IMR-90 (cell line): Measurements from ENCODE around the gene TWIST2. TPM values are rescaled to one million over a fixed set of nuclear protein-coding genes. Genes with fewer than 3 reads are reported as not detected.

ENCODE experiments used
- ATAC-seq: fragments of 200-7000 bp; cut with Tn5 transposase; 2 replicates; pipeline ENCODE4 v1.9.1; 2020; ENCODE audit warnings: low read depth, mild to moderate bottlenecking, moderate library complexity
- BruUV-seq: library from RNA; stranded (reverse); fragments of 400-500 nt; replicated peaks from 2 replicates; lab custom pipeline; 2021; lab: Mats Ljungman, UMichigan
- CTCF ChIA-PET: fragments of 300-600 bp; formaldehyde crosslinking; extraction: SDS; loops from one replicate; lab custom pipeline; 2021; ENCODE audit warnings: antibody characterized with exemption; lab: Yijun Ruan, JAX
- POLR2A ChIA-PET: fragments of 300-600 bp; sonication (Branson Sonifier 250); formaldehyde crosslinking; loops from one replicate; lab custom pipeline; 2022; ENCODE audit warnings: antibody characterized with exemption; ENCODE audit not compliant: unreplicated experiment; lab: Charles Lee
- DNase-seq: peaks from one replicate; pipeline ENCODE4 v3.0.0; 2013
- H2AFZ ChIP-seq: replicated peaks from 2 replicates; pipeline ENCODE3; 2013; ENCODE audit warnings: low read length, mild to moderate bottlenecking; ENCODE audit not compliant: poor library complexity
- H2AK5ac ChIP-seq: 2 replicates; pipeline ENCODE4 v1.6.1; 2013; ENCODE audit warnings: low read depth, low read length, inconsistent platforms
- H2AK9ac ChIP-seq: replicated peaks from 2 replicates; pipeline ENCODE3; 2013; ENCODE audit warnings: mild to moderate bottlenecking, low read depth, low read length, moderate library complexity; ENCODE audit not compliant: poor library complexity
- H2BK120ac ChIP-seq: 2 replicates; pipeline ENCODE4 v1.6.1; 2013; ENCODE audit warnings: low read depth, low read length, inconsistent platforms
- H2BK15ac ChIP-seq: 3 replicates; pipeline ENCODE4 v1.6.1; 2013; ENCODE audit warnings: low read depth, low read length, inconsistent platforms
- H2BK20ac ChIP-seq: 2 replicates; pipeline ENCODE4 v1.6.1; 2013; ENCODE audit warnings: low read depth, mild to moderate bottlenecking, inconsistent platforms, low read length, moderate library complexity
- H2BK5ac ChIP-seq: 2 replicates; pipeline ENCODE4 v1.6.1; 2013; ENCODE audit warnings: mild to moderate bottlenecking, low read depth, low read length, inconsistent platforms; ENCODE audit not compliant: poor library complexity, severe bottlenecking
- H3K14ac ChIP-seq: replicated peaks from 2 replicates; pipeline ENCODE4 v1.6.1; 2013; ENCODE audit warnings: low read depth, low read length, inconsistent platforms
- H3K18ac ChIP-seq: 2 replicates; pipeline ENCODE4 v1.6.1; 2013; ENCODE audit warnings: low read depth, low read length, control low read depth
- H3K23ac ChIP-seq: 2 replicates; pipeline ENCODE4 v1.6.1; 2013; ENCODE audit warnings: low read depth, low read length, inconsistent platforms
- H3K27ac ChIP-seq: 2 replicates; pipeline ENCODE4 v1.5.1; 2013; ENCODE audit warnings: mild to moderate bottlenecking, control low read depth, low read length; ENCODE audit not compliant: insufficient read depth
- H3K27me3 ChIP-seq: 2 replicates; pipeline ENCODE4 v1.6.1; 2013; ENCODE audit warnings: low read length; ENCODE audit not compliant: control insufficient read depth, insufficient read depth
- H3K36me3 ChIP-seq: 2 replicates; pipeline ENCODE4 v1.6.1; 2013; ENCODE audit warnings: low read length, mixed read lengths; ENCODE audit not compliant: control insufficient read depth, insufficient read depth
- H3K4ac ChIP-seq: 2 replicates; pipeline ENCODE4 v1.6.1; 2013; ENCODE audit warnings: low read depth, low read length, inconsistent platforms
- H3K4me1 ChIP-seq: 2 replicates; pipeline ENCODE4 v1.6.1; 2013; ENCODE audit warnings: low read length, mixed read lengths; ENCODE audit not compliant: control insufficient read depth, insufficient read depth
- H3K4me2 ChIP-seq: 2 replicates; pipeline ENCODE4 v1.6.1; 2013; ENCODE audit warnings: low read depth, mild to moderate bottlenecking, control low read depth, low read length, moderate library complexity
- H3K4me3 ChIP-seq: 2 replicates; pipeline ENCODE4 v1.5.1; 2013; ENCODE audit warnings: low read depth, mild to moderate bottlenecking, control low read depth, low read length, moderate library complexity; ENCODE audit not compliant: insufficient read depth
- H3K56ac ChIP-seq: 2 replicates; pipeline ENCODE4 v1.6.1; 2013; ENCODE audit warnings: low read length, inconsistent platforms; ENCODE audit not compliant: insufficient read depth; ENCODE audit errors: extremely low read depth
- H3K79me1 ChIP-seq, 2 experiments: 2 replicates each; pipeline ENCODE4 v1.6.1; 2013; ENCODE audit warnings: low read length in 2 of 2, inconsistent platforms in 1 of 2, low read depth in 1 of 2
- H3K9ac ChIP-seq: 2 replicates; pipeline ENCODE4 v1.6.1; 2013; ENCODE audit warnings: low read depth, low read length, control low read depth
- H3K9me1 ChIP-seq: 2 replicates; pipeline ENCODE4 v1.6.1; 2013; ENCODE audit warnings: low read length, inconsistent platforms; ENCODE audit not compliant: insufficient read depth
- H3K9me3 ChIP-seq: 2 replicates; pipeline ENCODE4 v1.6.1; 2013; ENCODE audit warnings: low read length; ENCODE audit not compliant: control insufficient read depth, insufficient read depth
- H4K20me1 ChIP-seq: 2 replicates; pipeline ENCODE4 v1.6.1; 2013; ENCODE audit warnings: low read length, inconsistent platforms; ENCODE audit not compliant: insufficient read depth
- H4K5ac ChIP-seq: 2 replicates; pipeline ENCODE4 v1.6.1; 2013; ENCODE audit warnings: mild to moderate bottlenecking, low read depth, low read length, control low read depth
- H4K8ac ChIP-seq, 2 experiments: 2 replicates each; pipeline ENCODE4 v1.6.1; 2013; ENCODE audit warnings: low read depth in 2 of 2, low read length in 2 of 2, control low read depth in 1 of 2, inconsistent platforms in 1 of 2
- H4K91ac ChIP-seq: 2 replicates; pipeline ENCODE4 v1.6.1; 2013; ENCODE audit warnings: low read depth, low read length, inconsistent platforms; ENCODE audit not compliant: insufficient read depth
- BHLHE40 ChIP-seq: fragments of 150-350 bp; IDR thresholded peaks from 2 replicates; pipeline ENCODE4 v1.6.1; 2016; ENCODE audit warnings: mild to moderate bottlenecking, low read depth, low read length
- CHD1 ChIP-seq: IDR thresholded peaks from 2 replicates; pipeline ENCODE4 v1.6.1; 2012; ENCODE audit warnings: low read depth, low read length, improper control_type of control experiment
- MAFK ChIP-seq: IDR thresholded peaks from 2 replicates; pipeline ENCODE4 v1.6.1; 2012; ENCODE audit warnings: low read depth, low read length, improper control_type of control experiment
- MAZ ChIP-seq: IDR thresholded peaks from 2 replicates; pipeline ENCODE4 v1.6.1; 2012; ENCODE audit warnings: low read depth, mild to moderate bottlenecking, low read length, improper control_type of control experiment, moderate library complexity, borderline replicate concordance
- MXI1 ChIP-seq: IDR thresholded peaks from 2 replicates; pipeline ENCODE4 v1.6.1; 2012; ENCODE audit warnings: low read depth, mild to moderate bottlenecking, low read length, moderate library complexity, borderline replicate concordance
- POLR2A ChIP-seq: IDR thresholded peaks from 2 replicates; pipeline ENCODE4 v1.6.1; 2012; ENCODE audit warnings: mild to moderate bottlenecking, low read depth, low read length
- RAD21 ChIP-seq: IDR thresholded peaks from 2 replicates; pipeline ENCODE4 v1.6.1; 2012; ENCODE audit warnings: low read length, improper control_type of control experiment
- RFX5 ChIP-seq: IDR thresholded peaks from 2 replicates; pipeline ENCODE4 v1.8.0; 2012; ENCODE audit warnings: low read depth, mild to moderate bottlenecking, low read length, moderate library complexity
- SMC3 ChIP-seq: fragments of 150-350 bp; IDR thresholded peaks from 2 replicates; pipeline ENCODE4 v1.6.1; 2016; ENCODE audit warnings: low read depth, mild to moderate bottlenecking, antibody characterized with exemption, low read length, moderate library complexity
- WGBS, 2 experiments: methylation state at CpG; one replicate each; pipeline versions ENCODE4 v1.1.5 to v1.1.7; 2013; ENCODE audit warnings: missing lambda C conversion rate in 2 of 2; ENCODE audit not compliant: insufficient read length in 1 of 2; ENCODE audit errors: extremely low coverage in 2 of 2; 5-methylcytosine and 5-hydroxymethylcytosine counted together
- dilution Hi-C: fragments of 300-500 bp; cut with HindIII; formaldehyde crosslinking; loops from one replicate; pipeline ENCODE4 v1.14.3; 2018; ENCODE audit warnings: low sequenced_read_pairs; ENCODE audit not compliant: unreplicated experiment
- in situ Hi-C: fragments of 300-500 bp; cut with MboI; formaldehyde crosslinking; loops from 3 replicates; pipeline ENCODE4 v1.14.3; 2019; ENCODE audit warnings: low sequenced_read_pairs, inconsistent platforms, mixed read lengths
- intact Hi-C: fragments of 100-400 bp; cut with micrococcal nuclease; formaldehyde crosslinking; loops from 2 replicates; pipeline ENCODE4 v1.10.0; 2022
- polyA plus RNA-seq, 3 experiments: library from polyadenylated mRNA; depleted of rRNA; stranded (reverse); fragments of >200 nt; gene quantifications; 2 replicates each; pipeline ENCODE4 v1.2.3, GENCODE V29; 2012; ENCODE audit warnings: low replicate concordance in 1 of 3
- total RNA-seq: library from RNA; depleted of rRNA; stranded (reverse); fragments of >200 nt; gene quantifications from 2 replicates; pipeline ENCODE4 v1.2.3, GENCODE V29; 2012
- TF ChIP-seq, protein P1 (sequence below): fragments of 150-350 bp; IDR thresholded peaks from 2 replicates; pipeline ENCODE4 v1.6.1; 2017; ENCODE audit warnings: mild to moderate bottlenecking, antibody characterized with exemption, low read length, low read depth

TWIST2 gene
- total and polyA plus RNA-seq, 2 of the 4 experiments (the other 2 are of a cell fraction): 9.3 to 33.6 TPM

DNA sequence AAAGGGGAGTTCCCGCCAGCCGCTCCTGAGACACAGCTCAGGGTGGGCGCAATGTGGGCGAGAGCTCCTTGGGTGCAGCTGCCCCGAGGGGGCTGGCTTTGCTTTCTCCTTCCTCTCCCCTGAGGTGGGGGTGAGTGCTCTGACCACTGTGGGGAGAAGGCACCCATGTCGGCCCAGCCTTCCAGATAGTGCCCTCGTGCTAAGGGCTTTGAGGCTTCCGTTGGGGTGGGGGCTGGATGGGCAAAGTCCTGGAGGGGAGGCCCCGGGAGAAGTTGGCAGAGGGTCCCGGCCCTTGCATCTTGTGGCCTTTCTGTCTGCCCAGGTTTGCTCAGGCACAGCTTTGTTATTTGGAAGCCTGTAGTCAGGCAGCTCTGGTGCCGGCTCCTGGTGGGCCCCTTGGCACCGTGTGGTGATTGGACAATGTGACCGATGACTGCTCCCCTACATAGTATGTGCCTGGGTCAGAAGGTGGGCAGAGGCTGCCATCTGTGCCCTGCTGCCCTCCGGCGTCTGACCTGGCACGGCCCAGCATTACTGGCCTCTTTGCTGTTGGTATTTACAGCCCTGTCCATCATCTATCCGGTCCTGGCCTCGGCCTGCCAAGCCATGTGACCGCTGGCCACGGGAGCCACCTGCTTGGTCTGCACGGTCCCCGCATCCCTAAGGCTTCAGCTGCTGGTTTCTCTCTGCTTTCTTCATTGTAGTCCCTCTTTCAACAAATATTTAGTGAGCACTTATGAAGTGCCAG, 50.8 kb downstream of the TWIST2 start:
- dilution Hi-C loops (no loop called here), intact Hi-C loops (loop anchor here (5.0 kb wide), 1 partner anchor 51 kb away; the partner anchor contains the start of gene TWIST2), in situ Hi-C loops (no loop called here)
- Histone ChIP-seq H3K4me3 (no peak overlapping the region), H3K18ac (no peak overlapping the region), H2BK15ac (no peak overlapping the region), H4K5ac (no peak overlapping the region), H4K20me1 (peaks cover 43% of the 10 kb centered on the region), H2BK120ac (no peak overlapping the region), H3K4me1 (peaks cover 34% of the 10 kb centered on the region), H4K91ac (no peak overlapping the region), H2AFZ (no peak overlapping the region), H2BK5ac (no peak overlapping the region), H3K27ac (no peak overlapping the region), H3K9me1 (peaks cover 38% of the 10 kb centered on the region), H3K27me3 (no peaks in the 10 kb centered on the region), H3K4me2 (no peak overlapping the region), H2AK5ac (no peak overlapping the region), H3K36me3 (peaks cover 2% of the 10 kb centered on the region; the same call in 1 of the 2 replicates), H3K79me1 (peaks cover 30 to 89% of the 10 kb centered on the region in 2 experiments), H3K23ac (no peak overlapping the region), H3K4ac (no peak overlapping the region), H4K8ac (no peak overlapping the region), H3K56ac (no peak overlapping the region), H2BK20ac (no peak overlapping the region), H3K9ac (no peak overlapping the region), H3K14ac (no peak overlapping the region), H3K9me3 (no peaks in the 10 kb centered on the region), H2AK9ac (no peak overlapping the region)
- POLR2A ChIA-PET: no interaction called here
- 92% methylated on average over 11 of the region's 22 CpGs; no CpG with 5 or more reads in 1 of the 2 experiments for WGBS, 2 experiments
- BruUV-seq: no TSS peak
- CTCF ChIA-PET: no interaction called here
- no peak for TF ChIP-seq MAFK
- TF ChIP-seq MAZ: no peak
- no peak for TF ChIP-seq RFX5
- TF ChIP-seq POLR2A: no peak
- TF ChIP-seq RAD21: no peak
- TF ChIP-seq BHLHE40: no peak
- no peak for TF ChIP-seq SMC3
- TF ChIP-seq, protein P1, sequence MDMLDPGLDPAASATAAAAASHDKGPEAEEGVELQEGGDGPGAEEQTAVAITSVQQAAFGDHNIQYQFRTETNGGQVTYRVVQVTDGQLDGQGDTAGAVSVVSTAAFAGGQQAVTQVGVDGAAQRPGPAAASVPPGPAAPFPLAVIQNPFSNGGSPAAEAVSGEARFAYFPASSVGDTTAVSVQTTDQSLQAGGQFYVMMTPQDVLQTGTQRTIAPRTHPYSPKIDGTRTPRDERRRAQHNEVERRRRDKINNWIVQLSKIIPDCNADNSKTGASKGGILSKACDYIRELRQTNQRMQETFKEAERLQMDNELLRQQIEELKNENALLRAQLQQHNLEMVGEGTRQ: no peak
- no peak for TF ChIP-seq CHD1
- TF ChIP-seq MXI1: no peak
- ATAC-seq (no peak), DNase-seq (no peak)
